ENCODE results near the gene NEGR1.

DNA sequence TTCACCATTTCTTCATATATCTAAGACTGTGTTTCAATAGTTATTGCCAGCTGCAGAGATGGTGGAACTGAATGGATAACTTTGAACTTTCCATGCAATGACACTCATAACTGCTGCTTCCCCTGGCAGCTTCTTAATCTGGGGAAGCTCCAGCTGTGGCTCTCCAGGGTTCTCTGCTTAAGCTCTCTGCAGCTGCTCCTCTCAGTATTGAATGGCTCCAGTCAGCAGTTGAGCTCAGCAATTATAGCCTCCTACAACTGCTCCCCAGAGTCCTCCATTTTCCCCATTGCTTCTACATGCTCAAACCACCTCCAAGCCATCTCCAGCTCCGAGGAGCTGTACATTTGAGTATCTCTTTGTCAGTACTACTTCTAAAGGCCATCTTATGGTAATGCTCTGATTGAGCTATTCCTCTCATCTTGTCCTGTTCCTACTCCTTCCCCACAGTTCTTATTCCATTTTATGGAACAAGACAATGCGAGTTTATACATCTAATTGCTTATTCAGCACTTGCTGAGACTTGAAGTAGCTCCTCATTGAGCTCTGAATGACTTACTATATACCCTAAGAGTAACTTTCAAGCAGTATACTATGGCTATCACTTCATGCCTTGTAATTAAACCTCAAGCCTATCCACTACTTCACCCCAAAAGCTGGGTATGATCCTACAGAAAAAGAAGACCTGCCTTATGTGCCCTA lies 362.4 kb downstream of the NEGR1 start:
- no peak for TF ChIP-seq POLR2A (IDR thresholded peaks at IDR 0.05)
- no peak for TF ChIP-seq POLR2AphosphoS5 (IDR thresholded peaks at IDR 0.05)

Data from stomach (tissue), 4 donors.